Heart left ventricle (tissue), 16 donors: Measurements from ENCODE around the gene AGO4. TPM values are rescaled to one million over a fixed set of nuclear protein-coding genes. Genes with fewer than 3 reads are reported as not detected.

Source experiments
- ATAC-seq, 4 donors: fragments of 200-7000 bp; cut with Tn5 transposase; one replicate each; pipeline ENCODE4 v1.9.1; 2020 to 2022; ENCODE audit warnings: moderate library complexity in 4 of 4, mild to moderate bottlenecking in 3 of 4, moderate number of reproducible peaks in 1 of 4
- DNase-seq, 5 donors: peaks; one replicate each; pipeline ENCODE4 v3.0.0-alpha.2; 2020
- H3K27ac ChIP-seq, 12 donors: fragments of 200-600 bp; sonication (generic) in 4 of 12; one replicate each; pipeline versions ENCODE4 v1.5.0 to v1.8.0; 2016 to 2022; ENCODE audit warnings: mild to moderate bottlenecking in 2 of 12
- H3K27me3 ChIP-seq, 9 donors: fragments of 200-600 bp; sonication (generic) in 2 of 9; one replicate each; pipeline versions ENCODE4 v1.5.1 to v1.8.0; 2016 to 2022; ENCODE audit warnings: mild to moderate bottlenecking in 3 of 9
- H3K36me3 ChIP-seq, 9 donors: fragments of 200-600 bp; sonication (generic) in 2 of 9; one replicate each; pipeline versions ENCODE4 v1.5.0 to v1.8.0; 2018 to 2022; ENCODE audit warnings: mild to moderate bottlenecking in 2 of 9
- H3K4me1 ChIP-seq, 12 donors: fragments of 200-600 bp; sonication (generic) in 4 of 12; one replicate each; pipeline versions ENCODE4 v1.5.0 to v1.8.0; 2016 to 2022; ENCODE audit warnings: mild to moderate bottlenecking in 3 of 12
- H3K4me3 ChIP-seq, 12 donors: fragments of 200-600 bp; sonication (generic) in 4 of 12; one replicate each; pipeline versions ENCODE4 v1.5.0 to v1.8.0; 2017 to 2022; ENCODE audit warnings: mild to moderate bottlenecking in 9 of 12, moderate library complexity in 4 of 12
- H3K9me3 ChIP-seq, 12 donors: fragments of 200-600 bp; sonication (generic) in 4 of 12; one replicate each; pipeline versions ENCODE4 v1.5.0 to v1.8.0; 2016 to 2022; ENCODE audit warnings: mild to moderate bottlenecking in 1 of 12
- CTCF ChIP-seq, 12 donors: fragments of 200-600 bp; sonication (generic) in 4 of 12; IDR thresholded peaks; one replicate each; pipeline versions ENCODE4 v1.5.0 to v1.8.0; 2018 to 2022; ENCODE audit warnings: antibody characterized with exemption in 12 of 12, mild to moderate bottlenecking in 5 of 12
- POLR2A ChIP-seq, 2 donors: fragments of 450-650 bp; IDR thresholded peaks; one replicate each; pipeline ENCODE4 v1.6.1; 2017; ENCODE audit warnings: antibody characterized with exemption in 2 of 2, mild to moderate bottlenecking in 2 of 2, moderate library complexity in 2 of 2
- WGBS, 4 donors: extraction: QIAGEN DNeasy Blood & Tissue Kit in 2 of 4; methylation state at CpG; one replicate each; pipeline versions ENCODE4 v1.1.5 to v1.1.7; 2013 to 2018; 5-methylcytosine and 5-hydroxymethylcytosine counted together
- intact Hi-C, 10 donors: fragments of 100-400 bp; cut with DNase I; formaldehyde crosslinking; loops; one replicate each; pipeline versions ENCODE4 v1.11.1 to v1.14.2; 2022
- polyA plus RNA-seq, 2 donors: library from polyadenylated mRNA; stranded (reverse); fragments of 200-250 nt; gene quantifications; one replicate each; pipeline ENCODE4 v1.2.3, GENCODE V29; 2013
- total RNA-seq, 9 donors: library from RNA; depleted of rRNA in 2 of 9; stranded (reverse); fragments of >200 nt in 2 of 9; fragmentation: NEBNext Ultra II Directional in 3 of 9; extraction: Animal tissue kit (Norgen Biotek cat#: 25700) in 3 of 9; gene quantifications; one replicate each; pipeline versions ENCODE4 v1.1.0 to v1.2.4, GENCODE V29; 2016 to 2023
- donor health status: ischemic (EF 13 %, LVEDD 7.1; RV severe dilation, severe dysfunction).
- donor health status: healthy with polysubstance abuse.
- donor health status: DM: no; HTN: yes; CAD: no.
- donor health status: DM: no; HTN: no; CAD: no.
- donor health status: ischemic (EF 25% LVEDD 6.9; RV normal size, moderate dysfunction).
- donor health status: ischemic (EF 25% LVEDD 5.7; RV mildly dilated, moderate dysfunction).
- donor health status: healthy.
- donor health status: DM: yes; HTN: yes; CAD: no.
- donor health status: ischemic (EF 35%, LVEDD 5.7; RV mildly dilated, moderate dysfunction).
- donor health status: nonischemic (EF 11% LVEDD 7.7; RV severe dilation, severe dysfunction).
- donor health status: DM: yes; HTN: yes; CAD: no.
- donor health status: PGD.
- donor health status: ischemic (EF 29% LVEDD 5.4; RV normal size, mild dysfunction).
- donor health status: nonischemic (EF 23%, LVEDD 6.1; RV moderate dilation, normal function).

AGO4 gene
- total and polyA plus RNA-seq, 11 donors = 6.2 to 24.8 (median 15.7) TPM

GRCh38 chr1:35847935-35848565 is 40.2 kb downstream of the AGO4 start:
- no peak for TF ChIP-seq CTCF (IDR thresholded peaks at IDR 0.05)
- no peak for DNase-seq
- H3K4me1 ChIP-seq = peaks cover 0 to 48% (median 18%) of the 10 kb centered on the region in 12 donors
- 79 to 94% (median 90%) methylated on average over 1 of the region's 1 CpG for WGBS, 4 donors
- ATAC-seq = peak; percentile 16 to 62 (median 58)
- no peak overlapping the region for H3K4me3 ChIP-seq
- no peaks in the 10 kb centered on the region for H3K27me3 ChIP-seq
- no peaks in the 10 kb centered on the region for H3K9me3 ChIP-seq
- intact Hi-C loops = no loop called here
- H3K36me3 ChIP-seq = peaks cover 0 to 83% (median 52%) of the 10 kb centered on the region in 9 donors
- H3K27ac ChIP-seq = peak overlapping the region in 11 of 12 donors; percentile 33 to 75 (median 61)

- DNase-seq (no peak), ATAC-seq (no peak)
- no peak overlapping the region for H3K4me3 ChIP-seq
- H3K27me3 ChIP-seq = no peaks in the 10 kb centered on the region
- H3K27ac ChIP-seq = peak overlapping the region in 7 of 12 donors; percentile 9 to 81 (median 76)
- WGBS, 4 donors = 90 to 98% (median 94%) methylated on average over 2 of the region's 2 CpGs
- no peak for TF ChIP-seq CTCF (IDR thresholded peaks at IDR 0.05)
- TF ChIP-seq POLR2A (IDR thresholded peaks at IDR 0.05) = no peak
- no peaks in the 10 kb centered on the region for H3K9me3 ChIP-seq
- H3K36me3 ChIP-seq = peaks cover 0 to 88% (median 56%) of the 10 kb centered on the region in 9 donors
- intact Hi-C loops = loop anchor here in 1 of 10 donors (10.0 kb wide), 1 partner anchor 235 kb away; the partner anchor contains the start of genes ADPRS and TEKT2
- H3K4me1 ChIP-seq = peaks cover 0 to 48% (median 18%) of the 10 kb centered on the region in 12 donors
Observed at GRCh38 chr1:35850051-35850450, 42.2 kb downstream of the AGO4 start.

GRCh38 chr1:35850716-35851115 is 42.9 kb downstream of the AGO4 start:
- H3K27me3 ChIP-seq = no peaks in the 10 kb centered on the region
- peak overlapping the region; percentile 26 to 81 (median 68) for H3K27ac ChIP-seq
- no peak overlapping the region for H3K4me3 ChIP-seq
- intact Hi-C loops = loop anchor here in 1 of 10 donors (10.0 kb wide), 1 partner anchor 234 kb away; the partner anchor contains the start of genes ADPRS and TEKT2
- no peak for TF ChIP-seq CTCF (IDR thresholded peaks at IDR 0.05)
- no peak for TF ChIP-seq POLR2A (IDR thresholded peaks at IDR 0.05)
- no peaks in the 10 kb centered on the region for H3K9me3 ChIP-seq
- DNase-seq = no peak
- peaks cover 0 to 42% (median 14%) of the 10 kb centered on the region in 12 donors for H3K4me1 ChIP-seq
- peaks cover 0 to 88% (median 57%) of the 10 kb centered on the region in 9 donors for H3K36me3 ChIP-seq
- no peak for ATAC-seq
- WGBS, 4 donors = 79 to 88% (median 83%) methylated on average over 5 of the region's 5 CpGs

GRCh38 chr1:35851132-35851869 is 43.5 kb downstream of the AGO4 start:
- Histone ChIP-seq H3K4me1 (peaks cover 0 to 37% (median 13%) of the 10 kb centered on the region in 12 donors), H3K4me3 (no peak overlapping the region), H3K36me3 (peaks cover 0 to 89% (median 56%) of the 10 kb centered on the region in 9 donors), H3K27ac (peak overlapping the region; percentile 26 to 89 (median 68)), H3K9me3 (no peaks in the 10 kb centered on the region), H3K27me3 (no peaks in the 10 kb centered on the region)
- no peak for TF ChIP-seq CTCF (IDR thresholded peaks at IDR 0.05)
- TF ChIP-seq POLR2A (IDR thresholded peaks at IDR 0.05) = no peak
- ATAC-seq = peak; percentile 55 to 76 (median 61)
- intact Hi-C loops = loop anchor here in 1 of 10 donors (10.0 kb wide), 1 partner anchor 234 kb away; the partner anchor contains the start of genes ADPRS and TEKT2
- no peak for DNase-seq
- WGBS, 4 donors = 26 to 44% (median 40%) methylated on average over 3 of the region's 3 CpGs
